B cell (primary cell): Measurements from ENCODE around the gene TFEC. TPM values are rescaled to one million over a fixed set of nuclear protein-coding genes. Genes with fewer than 3 reads are reported as not detected.

Experiments
- ATAC-seq: fragments of 200-7000 bp; cut with Tn5 transposase; one replicate; pipeline ENCODE4 v1.10.0; 2021; ENCODE audit warnings: low read depth, mild to moderate bottlenecking, moderate number of reproducible peaks, moderate library complexity
- CTCF ChIA-PET: fragments of 350-600 bp; sonication (Branson Sonifier 250); formaldehyde crosslinking; loops from one replicate; lab custom pipeline; 2021; ENCODE audit warnings: antibody characterized with exemption, inconsistent platforms; lab: Charles Lee
- POLR2A ChIA-PET: fragments of 350-600 bp; sonication (Branson Sonifier 250); formaldehyde crosslinking; loops from one replicate; lab custom pipeline; 2021; ENCODE audit warnings: antibody characterized with exemption; lab: Charles Lee
- DNase-seq: peaks from one replicate; pipeline ENCODE4 v3.0.0; 2013
- H2AFZ ChIP-seq: 2 replicates; pipeline ENCODE4 v1.6.1; 2012; ENCODE audit warnings: mild to moderate bottlenecking, low read depth, low read length; ENCODE audit not compliant: insufficient read depth, poor library complexity, severe bottlenecking
- H3K27ac ChIP-seq, 2 donors: 1 replicate in 1 of 2; 2 replicates in 1 of 2; pipeline ENCODE4 v1.5.1; 2012 to 2013; ENCODE audit warnings: low read length in 2 of 2, mild to moderate bottlenecking in 2 of 2, moderate library complexity in 1 of 2
- H3K27me3 ChIP-seq, 4 experiments: fragments of 200-600 bp in 1 of 4; sonication (generic) in 1 of 4; replicated peaks in 1 of 4; 1 replicate in 2 of 4; 2 replicates in 2 of 4; pipeline versions ENCODE4 v1.6.1 to v1.7.0; 2013 to 2016; ENCODE audit warnings: low read length in 3 of 4, mild to moderate bottlenecking in 2 of 4, mixed read lengths in 1 of 4, moderate library complexity in 1 of 4; ENCODE audit not compliant: insufficient read depth in 4 of 4, control insufficient read depth in 3 of 4; ENCODE audit errors: control extremely low read depth in 1 of 4
- H3K36me3 ChIP-seq, 2 experiments: replicated peaks in 1 of 2; 1 replicate in 1 of 2; 2 replicates in 1 of 2; pipeline versions ENCODE4 v1.6.1 to v1.7.1; 2013; ENCODE audit warnings: low read length in 1 of 2; ENCODE audit not compliant: insufficient read depth in 2 of 2, control insufficient read depth in 1 of 2; ENCODE audit errors: control extremely low read depth in 1 of 2, extremely low read depth in 1 of 2
- H3K4me1 ChIP-seq, 2 donors: fragments of 200-600 bp in 1 of 2; sonication (generic) in 1 of 2; 1 replicate in 1 of 2; 2 replicates in 1 of 2; pipeline versions ENCODE4 v1.5.1 to v1.6.1; 2013 to 2017; ENCODE audit warnings: low read length in 2 of 2; ENCODE audit not compliant: control insufficient read depth in 2 of 2, insufficient read depth in 2 of 2
- H3K4me2 ChIP-seq: replicated peaks from 2 replicates; pipeline ENCODE3; 2012; ENCODE audit warnings: mild to moderate bottlenecking, low read depth, low read length; ENCODE audit not compliant: poor library complexity, severe bottlenecking
- H3K4me3 ChIP-seq, 5 experiments: fragments of 200-600 bp in 1 of 5; sonication (generic) in 1 of 5; 1 replicate in 3 of 5; 2 replicates in 2 of 5; pipeline versions ENCODE4 v1.5.1 to v1.7.0; 2011 to 2016; ENCODE audit warnings: low read length in 4 of 5, mild to moderate bottlenecking in 4 of 5, low read depth in 2 of 5, control low read depth in 1 of 5, moderate library complexity in 1 of 5; ENCODE audit not compliant: insufficient read depth in 1 of 5; ENCODE audit errors: control extremely low read depth in 1 of 5, extremely low read depth in 1 of 5
- H3K79me2 ChIP-seq: fragments of 200-600 bp; sonication (generic); one replicate; pipeline ENCODE4 v1.6.0; 2016; ENCODE audit warnings: low read length; ENCODE audit not compliant: control insufficient read depth, insufficient read depth
- H3K9ac ChIP-seq: fragments of 200-600 bp; sonication (generic); 2 replicates; pipeline ENCODE4 v1.6.1; 2017; ENCODE audit warnings: mild to moderate bottlenecking, low read length, moderate library complexity
- H3K9me3 ChIP-seq, 3 donors: one replicate each; pipeline versions ENCODE4 v1.6.1 to v1.7.1; 2013; ENCODE audit warnings: low read length in 2 of 3; ENCODE audit not compliant: control insufficient read depth in 2 of 3, insufficient read depth in 1 of 3; ENCODE audit errors: control extremely low read depth in 1 of 3
- H4K20me1 ChIP-seq: 2 replicates; pipeline ENCODE4 v1.6.0; 2012; ENCODE audit warnings: mild to moderate bottlenecking, low read length; ENCODE audit not compliant: insufficient read depth, control insufficient read depth, poor library complexity, severe bottlenecking
- H3K27ac Mint-ChIP-seq: one replicate; pipeline ENCODE4 v1.8.0; 2021; ENCODE audit warnings: mixed read lengths
- H3K27me3 Mint-ChIP-seq: one replicate; pipeline ENCODE4 v1.8.0; 2021; ENCODE audit warnings: mixed read lengths
- H3K4me1 Mint-ChIP-seq: one replicate; pipeline ENCODE4 v1.8.0; 2021; ENCODE audit warnings: mixed read lengths
- H3K4me3 Mint-ChIP-seq: one replicate; pipeline ENCODE4 v1.8.0; 2021; ENCODE audit warnings: mixed read lengths
- H3K9me3 Mint-ChIP-seq: one replicate; pipeline ENCODE4 v1.8.0; 2022; ENCODE audit warnings: mixed read lengths; ENCODE audit not compliant: insufficient read depth
- EZH2 ChIP-seq: IDR thresholded peaks from 2 replicates; pipeline ENCODE4 v1.6.1; 2012; ENCODE audit warnings: borderline replicate concordance, low read depth, mild to moderate bottlenecking, moderate library complexity, low read length; ENCODE audit not compliant: insufficient read depth, poor library complexity, severe bottlenecking
- WGBS: methylation state at CpG from one replicate; pipeline ENCODE4 v1.1.5; 2013; ENCODE audit warnings: missing lambda C conversion rate; ENCODE audit not compliant: insufficient coverage; 5-methylcytosine and 5-hydroxymethylcytosine counted together
- intact Hi-C: fragments of 100-400 bp; cut with micrococcal nuclease; formaldehyde crosslinking; loops from one replicate; pipeline ENCODE4 v1.10.0; 2022
- polyA plus RNA-seq: library from polyadenylated mRNA; depleted of rRNA; stranded (reverse); fragments of >200 nt; gene quantifications from 2 replicates; pipeline ENCODE4 v1.2.3, GENCODE V29; 2012
- total RNA-seq, 2 donors: library from RNA; stranded (reverse); fragments of 120-200 nt in 1 of 2; gene quantifications; 1 replicate in 1 of 2; 2 replicates in 1 of 2; pipeline versions ENCODE4 v1.2.3 to v1.2.4, GENCODE V29; 2013 to 2022
- TF ChIP-seq, protein P1 (sequence below): fragments of 200-600 bp; IDR thresholded peaks from one replicate; pipeline ENCODE4 v1.8.0; 2022; ENCODE audit warnings: antibody characterized with exemption, mild to moderate bottlenecking

The TFEC gene
- total and polyA plus RNA-seq, 2 donors (not counting 1 experiment from before 2014, with no cell fraction given), result 17.3 to 36.3 TPM

DNA sequence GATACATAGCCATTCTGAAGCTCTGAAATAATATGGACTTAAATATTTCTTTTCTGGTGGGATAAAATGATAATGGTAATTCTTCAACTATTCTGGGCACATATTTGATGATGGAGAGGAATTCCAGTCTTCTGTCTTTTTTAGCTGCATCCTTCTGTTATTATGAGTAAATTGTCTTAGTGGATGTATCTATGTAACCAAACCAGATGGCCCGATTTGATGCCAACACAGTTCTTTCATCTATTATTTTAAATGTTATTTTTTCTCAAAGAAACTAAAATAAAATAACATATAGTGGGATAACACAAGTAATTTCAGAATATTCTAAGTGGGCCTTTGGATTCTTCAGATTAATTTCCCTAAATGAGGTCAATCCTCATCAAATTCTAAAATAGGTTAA is 110.2 kb downstream of the TFEC start:
- Histone ChIP-seq H3K36me3 (no peaks in the 10 kb centered on the region), H4K20me1 (no peaks in the 10 kb centered on the region), H3K27me3 (no peaks in the 10 kb centered on the region), H3K4me2 (no peak overlapping the region), H3K4me3 (no peak overlapping the region), H3K9me3 (no peaks in the 10 kb centered on the region), H3K27ac (no peak overlapping the region), H3K9ac (no peak overlapping the region), H3K4me1 (no peaks in the 10 kb centered on the region), H2AFZ (no peak overlapping the region), H3K79me2 (no peaks in the 10 kb centered on the region)
- DNase-seq (no peak), ATAC-seq (no peak)
- ChIA-PET CTCF (no interaction called here), POLR2A (no interaction called here)
- Mint-ChIP-seq H3K9me3 (no peaks in the 10 kb centered on the region), H3K27me3 (no peaks in the 10 kb centered on the region), H3K4me1 (no peaks in the 10 kb centered on the region), H3K27ac (no peak overlapping the region), H3K4me3 (no peak overlapping the region)
- no CpG with 5 or more reads among the region's 1 CpG for WGBS
- TF ChIP-seq, protein P1, sequence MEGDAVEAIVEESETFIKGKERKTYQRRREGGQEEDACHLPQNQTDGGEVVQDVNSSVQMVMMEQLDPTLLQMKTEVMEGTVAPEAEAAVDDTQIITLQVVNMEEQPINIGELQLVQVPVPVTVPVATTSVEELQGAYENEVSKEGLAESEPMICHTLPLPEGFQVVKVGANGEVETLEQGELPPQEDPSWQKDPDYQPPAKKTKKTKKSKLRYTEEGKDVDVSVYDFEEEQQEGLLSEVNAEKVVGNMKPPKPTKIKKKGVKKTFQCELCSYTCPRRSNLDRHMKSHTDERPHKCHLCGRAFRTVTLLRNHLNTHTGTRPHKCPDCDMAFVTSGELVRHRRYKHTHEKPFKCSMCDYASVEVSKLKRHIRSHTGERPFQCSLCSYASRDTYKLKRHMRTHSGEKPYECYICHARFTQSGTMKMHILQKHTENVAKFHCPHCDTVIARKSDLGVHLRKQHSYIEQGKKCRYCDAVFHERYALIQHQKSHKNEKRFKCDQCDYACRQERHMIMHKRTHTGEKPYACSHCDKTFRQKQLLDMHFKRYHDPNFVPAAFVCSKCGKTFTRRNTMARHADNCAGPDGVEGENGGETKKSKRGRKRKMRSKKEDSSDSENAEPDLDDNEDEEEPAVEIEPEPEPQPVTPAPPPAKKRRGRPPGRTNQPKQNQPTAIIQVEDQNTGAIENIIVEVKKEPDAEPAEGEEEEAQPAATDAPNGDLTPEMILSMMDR, result no peak
- no peak for TF ChIP-seq EZH2
- intact Hi-C loops, result no loop called here

DNA sequence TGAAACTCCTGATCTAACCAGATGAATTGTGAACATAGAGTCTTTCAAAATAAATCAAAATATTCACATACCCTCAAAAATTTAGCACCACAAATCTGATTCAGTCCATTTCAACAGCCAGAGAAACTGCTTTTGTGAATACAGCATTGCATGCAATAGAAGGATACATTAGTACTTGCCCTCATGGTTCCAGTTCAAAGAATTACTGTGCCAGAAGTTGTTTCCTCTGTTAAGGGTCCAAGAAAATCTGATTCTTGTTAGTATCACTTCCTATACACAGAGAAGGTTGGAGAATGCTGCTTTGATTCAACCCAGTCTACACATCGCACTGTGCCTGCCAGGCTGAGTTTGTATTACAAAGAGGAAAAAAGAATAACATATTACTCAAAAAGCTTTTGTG is 115.6 kb downstream of the TFEC start:
- CTCF ChIA-PET, result no interaction called here
- WGBS, result no CpG with 5 or more reads among the region's 1 CpG
- Histone ChIP-seq H3K9ac (no peak overlapping the region), H3K9me3 (no peaks in the 10 kb centered on the region), H3K79me2 (no peaks in the 10 kb centered on the region), H3K4me1 (peaks cover 0 to 3% of the 10 kb centered on the region in 2 donors), H3K27me3 (no peaks in the 10 kb centered on the region), H4K20me1 (no peaks in the 10 kb centered on the region), H3K4me2 (no peak overlapping the region), H3K36me3 (no peaks in the 10 kb centered on the region), H3K4me3 (no peak overlapping the region), H2AFZ (no peak overlapping the region), H3K27ac (no peak overlapping the region)
- Mint-ChIP-seq H3K4me3 (no peak overlapping the region), H3K27ac (no peak overlapping the region), H3K27me3 (no peaks in the 10 kb centered on the region), H3K9me3 (no peaks in the 10 kb centered on the region), H3K4me1 (no peaks in the 10 kb centered on the region)
- DNase-seq, result no peak
- TF ChIP-seq EZH2, result no peak
- TF ChIP-seq, protein P1, result no peak
- intact Hi-C loops, result loop anchor here (5.0 kb wide), 1 partner anchor 1833 kb away; no protein-coding TSS in a partner anchor
- ATAC-seq, result no peak
- POLR2A ChIA-PET, result no interaction called here
